Skin epidermis (tissue), 12 donors: ENCODE results near the gene MYLK.

ENCODE experiments used
- H3K27ac ChIP-seq, 21 experiments: fragments of 200-600 bp; sonication (generic) in 11 of 21; one replicate each; pipeline ENCODE4 v1.5.0; 2020; ENCODE audit warnings: mild to moderate bottlenecking in 3 of 21, inconsistent platforms in 2 of 21, moderate library complexity in 2 of 21
- H3K4me3 ChIP-seq, 7 experiments: fragments of 200-600 bp; sonication (generic) in 2 of 7; one replicate each; pipeline ENCODE4 v1.5.0; 2020; ENCODE audit warnings: inconsistent platforms in 2 of 7, mild to moderate bottlenecking in 2 of 7, moderate library complexity in 1 of 7

The MYLK gene

GRCh38 chr3:123568875-123569274 lies 315.3 kb downstream of the MYLK start:
- Histone ChIP-seq H3K4me3 (no peak overlapping the region), H3K27ac (no peak overlapping the region)

DNA sequence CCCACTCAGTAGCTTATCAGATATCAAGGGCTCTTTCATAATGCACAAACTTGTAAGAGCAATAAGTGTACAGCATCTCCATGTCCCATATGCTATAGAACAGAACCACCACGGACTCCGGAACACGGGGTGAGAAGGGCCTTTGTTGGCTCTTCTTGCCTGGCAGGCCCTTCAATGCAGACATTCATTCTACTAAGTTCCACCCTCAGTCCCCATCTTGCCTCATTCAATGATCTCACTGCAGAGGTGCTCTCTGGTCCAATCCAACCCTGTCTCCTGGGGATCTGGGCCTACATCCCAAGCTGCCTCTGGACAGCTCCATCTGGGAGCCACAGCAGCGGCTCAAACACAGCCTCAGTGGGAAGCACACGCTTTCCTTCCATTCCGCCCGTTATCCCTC lies 316.1 kb downstream of the MYLK start:
- Histone ChIP-seq H3K27ac (no peak overlapping the region), H3K4me3 (no peak overlapping the region)

GRCh38 chr3:123564056-123564455 lies 320.1 kb downstream of the MYLK start:
- no peak overlapping the region for H3K4me3 ChIP-seq
- H3K27ac ChIP-seq: no peak overlapping the region

DNA sequence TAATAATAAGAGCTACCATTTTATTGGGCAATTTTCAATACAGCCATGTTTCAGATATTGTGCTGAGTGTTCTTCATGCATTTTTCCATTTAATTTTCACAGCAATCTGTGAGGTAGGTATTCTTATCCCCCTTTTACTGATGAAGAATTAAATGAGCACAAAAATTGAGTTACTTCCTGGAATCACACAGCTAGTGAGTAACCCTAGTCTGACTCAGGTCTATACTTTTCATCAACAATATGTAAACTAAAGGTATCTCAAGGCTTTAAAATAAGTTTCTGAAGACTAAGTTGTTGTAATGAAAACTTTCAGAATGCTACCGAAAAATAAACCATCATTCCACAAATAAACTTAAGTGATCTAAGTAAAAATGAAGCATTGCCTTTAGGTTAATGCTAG lies 321.6 kb downstream of the MYLK start:
- no peak overlapping the region for H3K4me3 ChIP-seq

DNA sequence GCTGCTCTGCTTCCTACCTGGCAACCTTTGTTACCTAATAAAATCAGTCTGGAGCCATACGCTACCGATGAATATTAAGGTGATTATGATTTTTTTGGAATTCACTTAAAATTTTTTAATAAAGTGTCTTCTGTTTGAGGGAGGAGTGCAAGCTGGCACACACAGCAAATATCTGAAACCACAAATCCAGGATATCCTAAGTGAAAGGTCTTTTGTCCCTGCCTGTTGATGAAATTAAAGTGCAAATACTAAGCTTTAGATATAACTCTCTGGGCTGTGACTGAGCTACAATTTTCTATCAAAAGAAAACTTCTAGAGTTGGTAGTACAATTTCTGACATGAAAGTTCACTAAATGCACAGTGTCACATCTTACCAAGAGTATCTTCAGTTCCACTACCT lies 322.9 kb downstream of the MYLK start:
- no peak overlapping the region for H3K27ac ChIP-seq
- H3K4me3 ChIP-seq: no peak overlapping the region

More for the DNA sequence above, 321.6 kb downstream of the MYLK start:
- H3K27ac ChIP-seq: no peak overlapping the region
